Esophagus muscularis mucosa (tissue), 4 donors: ENCODE results near the gene ANTXR1. TPM values are rescaled to one million over a fixed set of nuclear protein-coding genes. Genes with fewer than 3 reads are reported as not detected.

ENCODE experiments used
- DNase-seq: peaks from one replicate; pipeline ENCODE4 v3.0.0-alpha.2; 2017; ENCODE audit errors: extremely low spot score
- H3K27ac ChIP-seq, 4 donors: fragments of 200-600 bp; sonication (generic); replicated peaks in 1 of 4; 1 replicate in 3 of 4; 2 replicates in 1 of 4; pipeline ENCODE4 v1.5.1; 2016 to 2019; ENCODE audit warnings: mild to moderate bottlenecking in 1 of 4
- H3K27me3 ChIP-seq, 4 donors: fragments of 200-600 bp; sonication (generic); one replicate each; pipeline versions ENCODE4 v1.5.1 to v1.6.0; 2016 to 2019
- H3K36me3 ChIP-seq, 4 donors: fragments of 200-600 bp; sonication (generic); one replicate each; pipeline ENCODE4 v1.5.1; 2016 to 2019
- H3K4me1 ChIP-seq, 4 donors: fragments of 200-600 bp; sonication (generic); one replicate each; pipeline ENCODE4 v1.5.1; 2016 to 2019
- H3K4me3 ChIP-seq, 4 donors: fragments of 200-600 bp; sonication (generic); 1 replicate in 2 of 4; 2 replicates in 2 of 4; pipeline ENCODE4 v1.5.1; 2016 to 2019; ENCODE audit warnings: mild to moderate bottlenecking in 4 of 4, moderate library complexity in 1 of 4
- H3K9me3 ChIP-seq, 4 donors: fragments of 200-600 bp; sonication (generic); 1 replicate in 3 of 4; 2 replicates in 1 of 4; pipeline ENCODE4 v1.5.1; 2016 to 2019
- EP300 ChIP-seq: sonication (generic); formaldehyde crosslinking; IDR thresholded peaks from one replicate; pipeline ENCODE4 v1.6.1; 2017; ENCODE audit warnings: antibody characterized with exemption
- POLR2A ChIP-seq: fragments of 450-650 bp; IDR thresholded peaks from one replicate; pipeline ENCODE4 v1.6.1; 2017; ENCODE audit warnings: antibody characterized with exemption, moderate library complexity, mild to moderate bottlenecking, low read depth
- POLR2AphosphoS5 ChIP-seq, 2 donors: sonication (generic); formaldehyde crosslinking; IDR thresholded peaks; one replicate each; pipeline ENCODE4 v1.6.1; 2017; ENCODE audit warnings: antibody characterized with exemption in 2 of 2
- WGBS: methylation state at CpG from one replicate; pipeline ENCODE4 v1.1.5; 2018; 5-methylcytosine and 5-hydroxymethylcytosine counted together
- intact Hi-C: fragments of 100-400 bp; cut with DNase I; formaldehyde crosslinking; loops from one replicate; pipeline ENCODE4 v1.15.1; 2023
- total RNA-seq, 4 donors: library from RNA; depleted of rRNA; stranded (reverse); fragments of >200 nt; gene quantifications; one replicate each; pipeline versions ENCODE4 v1.1.0 to v1.2.1, GENCODE V29; 2016
- TF ChIP-seq, protein P1 (sequence below), 3 experiments: fragments of 200-600 bp in 2 of 3; fragments of 450-650 bp in 1 of 3; sonication (generic) in 2 of 3; IDR thresholded peaks; one replicate each; pipeline ENCODE4 v1.5.1; 2017 to 2019; ENCODE audit warnings: antibody characterized with exemption in 3 of 3, mild to moderate bottlenecking in 2 of 3, moderate library complexity in 1 of 3

The ANTXR1 gene
- total RNA-seq, 4 donors from 2014 or later = 74.6 to 115 (median 92.1) TPM

DNA sequence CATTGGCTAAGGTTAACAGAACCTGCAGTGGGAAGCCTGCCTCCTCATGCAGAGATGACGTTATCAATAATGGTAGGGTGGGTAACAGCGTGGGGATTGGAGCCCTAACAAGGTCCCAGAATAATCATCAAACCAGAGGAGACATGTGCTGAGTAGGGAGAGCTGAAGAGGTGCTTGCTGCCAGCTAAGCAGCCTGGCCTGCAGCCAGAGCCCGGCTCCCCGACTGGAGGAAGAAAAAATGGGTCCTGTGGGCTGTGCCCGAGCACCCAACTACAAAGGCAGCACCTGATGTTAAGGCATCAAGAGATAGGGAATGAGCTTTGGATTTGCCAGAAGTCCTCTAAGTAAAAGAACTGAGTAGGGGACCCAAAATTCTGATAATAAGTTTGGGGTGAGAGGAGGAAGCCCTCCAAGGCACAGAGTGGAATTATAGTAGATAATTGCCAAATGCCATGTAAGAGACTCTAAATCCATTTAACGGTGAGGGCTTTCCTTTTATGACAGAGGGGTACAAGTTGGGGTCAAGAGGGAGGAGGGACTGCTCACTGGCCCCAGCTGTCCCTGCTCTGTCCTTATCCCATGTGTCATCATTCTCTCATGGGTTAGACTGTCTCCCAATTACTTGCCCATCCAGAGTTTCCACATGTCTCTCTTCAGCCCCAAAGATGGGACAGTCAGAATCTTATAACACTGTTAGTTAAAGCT, 156.1 kb downstream of the ANTXR1 start:
- H3K27ac ChIP-seq = peak overlapping the region; percentile 15 to 91 (median 33)
- intact Hi-C loops = no loop called here

DNA sequence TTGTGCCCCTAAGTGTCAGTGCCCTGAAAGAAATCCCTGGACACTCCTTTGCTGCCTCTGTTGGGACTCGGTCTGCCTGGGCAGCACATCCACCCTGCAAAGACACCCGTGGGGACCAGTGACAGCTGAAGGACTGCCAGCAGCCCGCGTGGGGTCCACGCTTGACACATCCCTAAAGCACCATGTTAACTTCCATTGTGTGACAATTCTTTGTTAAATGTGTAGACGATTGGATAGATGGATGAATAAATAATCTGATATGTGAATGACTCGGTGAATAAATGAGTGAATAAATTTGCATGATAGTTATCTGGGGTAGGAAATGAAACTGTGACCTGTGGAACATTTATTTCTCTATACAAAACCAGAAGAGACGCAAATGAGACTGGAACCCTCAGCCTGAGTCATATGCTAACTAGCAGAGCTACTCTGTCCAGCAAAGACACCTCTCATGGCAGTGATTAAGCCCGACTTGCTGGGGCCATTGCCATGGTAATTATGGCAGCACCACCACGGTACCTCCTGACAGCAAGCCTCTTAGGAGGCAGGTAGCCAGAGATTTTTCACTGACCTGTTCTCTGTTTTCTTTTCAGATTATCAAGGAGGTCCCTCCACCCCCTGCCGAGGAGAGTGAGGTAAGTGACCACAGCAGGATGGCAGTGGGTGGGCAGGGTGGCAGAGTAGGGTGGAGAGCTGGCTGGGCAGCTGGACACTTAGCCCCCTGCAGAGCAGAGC, 156.8 kb downstream of the ANTXR1 start:
- 82% methylated on average over 11 of the region's 11 CpGs for WGBS
- DNase-seq = no peak
- Histone ChIP-seq H3K9me3 (no peaks in the 10 kb centered on the region), H3K4me1 (peaks cover 19 to 72% (median 64%) of the 10 kb centered on the region in 4 donors), H3K36me3 (peaks cover 0 to 5% (median 0%) of the 10 kb centered on the region in 4 donors), H3K4me3 (no peak overlapping the region), H3K27ac (peak overlapping the region; percentile 15 to 91 (median 33)), H3K27me3 (no peaks in the 10 kb centered on the region)
- intact Hi-C loops = no loop called here
- no peak for TF ChIP-seq EP300

More for the DNA sequence above, 156.1 kb downstream of the ANTXR1 start:
- Histone ChIP-seq H3K36me3 (peaks cover 0 to 5% (median 0%) of the 10 kb centered on the region in 4 donors), H3K27me3 (no peaks in the 10 kb centered on the region), H3K4me3 (no peak overlapping the region), H3K9me3 (no peaks in the 10 kb centered on the region), H3K4me1 (peaks cover 27 to 75% (median 68%) of the 10 kb centered on the region in 4 donors)
- DNase-seq = no peak
- whole genome bisulfite sequencing = 78% methylated on average over 6 of the region's 6 CpGs
- TF ChIP-seq EP300 (no peak), POLR2A (no peak), POLR2AphosphoS5 (IDR thresholded peaks at IDR 0.05) (no peak)
- TF ChIP-seq, protein P1, sequence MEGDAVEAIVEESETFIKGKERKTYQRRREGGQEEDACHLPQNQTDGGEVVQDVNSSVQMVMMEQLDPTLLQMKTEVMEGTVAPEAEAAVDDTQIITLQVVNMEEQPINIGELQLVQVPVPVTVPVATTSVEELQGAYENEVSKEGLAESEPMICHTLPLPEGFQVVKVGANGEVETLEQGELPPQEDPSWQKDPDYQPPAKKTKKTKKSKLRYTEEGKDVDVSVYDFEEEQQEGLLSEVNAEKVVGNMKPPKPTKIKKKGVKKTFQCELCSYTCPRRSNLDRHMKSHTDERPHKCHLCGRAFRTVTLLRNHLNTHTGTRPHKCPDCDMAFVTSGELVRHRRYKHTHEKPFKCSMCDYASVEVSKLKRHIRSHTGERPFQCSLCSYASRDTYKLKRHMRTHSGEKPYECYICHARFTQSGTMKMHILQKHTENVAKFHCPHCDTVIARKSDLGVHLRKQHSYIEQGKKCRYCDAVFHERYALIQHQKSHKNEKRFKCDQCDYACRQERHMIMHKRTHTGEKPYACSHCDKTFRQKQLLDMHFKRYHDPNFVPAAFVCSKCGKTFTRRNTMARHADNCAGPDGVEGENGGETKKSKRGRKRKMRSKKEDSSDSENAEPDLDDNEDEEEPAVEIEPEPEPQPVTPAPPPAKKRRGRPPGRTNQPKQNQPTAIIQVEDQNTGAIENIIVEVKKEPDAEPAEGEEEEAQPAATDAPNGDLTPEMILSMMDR (IDR thresholded peaks at IDR 0.05) = no peak

GRCh38 chr2:69170661-69171060, 157.7 kb downstream of the ANTXR1 start:
- no peaks in the 10 kb centered on the region for H3K9me3 ChIP-seq
- intact Hi-C loops = no loop called here
- 87% methylated on average over 3 of the region's 3 CpGs for WGBS
- H3K27me3 ChIP-seq = no peaks in the 10 kb centered on the region
- TF ChIP-seq, protein P1 (IDR thresholded peaks at IDR 0.05) = no peak
- peak overlapping the region; percentile 10 to 91 (median 35) for H3K27ac ChIP-seq
- H3K4me3 ChIP-seq = no peak overlapping the region
- DNase-seq = no peak
- H3K4me1 ChIP-seq = peaks cover 18 to 69% (median 62%) of the 10 kb centered on the region in 4 donors
- H3K36me3 ChIP-seq = peaks cover 0 to 5% (median 0%) of the 10 kb centered on the region in 4 donors

GRCh38 chr2:69171116-69171896, 158.3 kb downstream of the ANTXR1 start:
- peak overlapping the region; percentile 15 to 91 (median 38) for H3K27ac ChIP-seq

DNA sequence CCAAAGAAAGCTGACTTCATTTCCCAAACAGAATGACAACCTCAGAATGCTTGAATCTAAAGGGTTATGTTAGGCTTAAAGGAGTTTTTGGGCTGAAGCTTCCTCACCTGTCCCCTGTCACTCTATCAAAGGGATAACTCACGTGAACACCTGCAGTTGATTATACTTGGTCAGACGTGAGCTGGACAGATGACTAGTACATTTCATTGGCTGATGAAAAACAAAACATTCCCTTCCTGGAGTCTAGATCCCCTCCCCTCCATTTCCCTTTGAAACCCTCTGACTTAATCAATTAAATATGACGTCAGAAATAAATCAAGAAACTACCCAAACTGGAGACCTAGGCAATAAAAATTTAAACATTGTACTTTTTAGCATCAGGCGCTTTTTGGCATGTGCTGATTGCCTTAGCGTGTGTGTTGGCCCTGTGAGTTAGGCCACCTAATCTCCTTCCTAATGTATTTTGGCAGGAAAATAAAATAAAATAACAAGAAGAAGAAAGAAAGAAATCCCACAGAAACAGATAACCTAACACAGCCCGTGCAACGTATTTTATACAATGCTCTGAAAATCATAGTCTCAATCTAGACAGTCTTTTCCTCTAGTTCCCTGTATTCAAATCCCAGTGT, 159.0 kb downstream of the ANTXR1 start:
- intact Hi-C loops = no loop called here
- 74% methylated on average over 7 of the region's 7 CpGs for WGBS
- Histone ChIP-seq H3K27ac (peak overlapping the region; percentile 15 to 91 (median 38)), H3K9me3 (no peaks in the 10 kb centered on the region), H3K4me3 (no peak overlapping the region), H3K4me1 (peaks cover 16 to 74% (median 68%) of the 10 kb centered on the region in 4 donors), H3K27me3 (no peaks in the 10 kb centered on the region), H3K36me3 (peaks cover 0 to 5% (median 0%) of the 10 kb centered on the region in 4 donors)
- TF ChIP-seq, protein P1 (IDR thresholded peaks at IDR 0.05) = no peak
- TF ChIP-seq POLR2A (no peak), EP300 (no peak)
- DNase-seq = no peak

More at GRCh38 chr2:69171116-69171896, 158.3 kb downstream of the ANTXR1 start:
- peaks cover 18 to 74% (median 67%) of the 10 kb centered on the region in 4 donors for H3K4me1 ChIP-seq
- H3K9me3 ChIP-seq = no peaks in the 10 kb centered on the region
- intact Hi-C loops = no loop called here
- TF ChIP-seq EP300 = no peak
- DNase-seq = no peak
- WGBS = 53% methylated on average over 5 of the region's 5 CpGs
- H3K4me3 ChIP-seq = no peak overlapping the region
- no peaks in the 10 kb centered on the region for H3K27me3 ChIP-seq
- peaks cover 0 to 5% (median 0%) of the 10 kb centered on the region in 4 donors for H3K36me3 ChIP-seq
